ENCODE data around the gene VMAC.

GRCh38 chr19:5940260-5941208 lies 35.9 kb downstream of the VMAC start:
- no peak for TF ChIP-seq POLR2A (IDR thresholded peaks at IDR 0.05; ENCODE audit: low read length)
- no peak for TF ChIP-seq GATA1 (IDR thresholded peaks at IDR 0.05; ENCODE audit: low read depth, low read length)

Measured in erythroblast (primary cell).